Chondrocyte (in vitro differentiated cells): ENCODE measurements around the gene NOL3. TPM values are rescaled to one million over a fixed set of nuclear protein-coding genes. Genes with fewer than 3 reads are reported as not detected.
A peak's percentile ranks its signal among the peaks of the same experiment; 100 is the strongest.

Source experiments
- DNase-seq: peaks from one replicate; pipeline ENCODE4 v3.0.0; 2021; ENCODE audit warnings: mixed read lengths, low spot score
- H3K27ac Mint-ChIP-seq: one replicate; pipeline ENCODE4 v1.8.0; 2021; ENCODE audit warnings: mild to moderate bottlenecking, moderate library complexity, mixed read lengths; ENCODE audit not compliant: unreplicated experiment
- H3K27me3 Mint-ChIP-seq: 2 replicates; pipeline ENCODE4 v1.8.0; 2021; ENCODE audit warnings: low read depth, mixed read lengths
- H3K36me3 Mint-ChIP-seq: 2 replicates; pipeline ENCODE4 v1.8.0; 2021; ENCODE audit warnings: low read depth, mixed read lengths
- H3K4me1 Mint-ChIP-seq: 2 replicates; pipeline ENCODE4 v1.8.0; 2021; ENCODE audit warnings: low read depth, mild to moderate bottlenecking, mixed read lengths
- H3K4me3 Mint-ChIP-seq: one replicate; pipeline ENCODE4 v1.8.0; 2021; ENCODE audit warnings: mild to moderate bottlenecking, moderate library complexity, mixed read lengths; ENCODE audit not compliant: unreplicated experiment
- H3K9me3 Mint-ChIP-seq: 2 replicates; pipeline ENCODE4 v1.8.0; 2021; ENCODE audit warnings: low read depth, mixed read lengths
- total RNA-seq: library from RNA; stranded (reverse); gene quantifications from 3 replicates; pipeline ENCODE4 v1.2.1, GENCODE V29; 2021
- TF ChIP-seq, protein P1 (sequence below): fragments of 200-600 bp; sonication (generic); IDR thresholded peaks from 2 replicates; pipeline ENCODE4 v1.5.0; 2021; ENCODE audit warnings: antibody characterized with exemption, mild to moderate bottlenecking, moderate library complexity

The NOL3 gene
- total RNA-seq, 1 donor from 2014 or later = 31.2 TPM

DNA sequence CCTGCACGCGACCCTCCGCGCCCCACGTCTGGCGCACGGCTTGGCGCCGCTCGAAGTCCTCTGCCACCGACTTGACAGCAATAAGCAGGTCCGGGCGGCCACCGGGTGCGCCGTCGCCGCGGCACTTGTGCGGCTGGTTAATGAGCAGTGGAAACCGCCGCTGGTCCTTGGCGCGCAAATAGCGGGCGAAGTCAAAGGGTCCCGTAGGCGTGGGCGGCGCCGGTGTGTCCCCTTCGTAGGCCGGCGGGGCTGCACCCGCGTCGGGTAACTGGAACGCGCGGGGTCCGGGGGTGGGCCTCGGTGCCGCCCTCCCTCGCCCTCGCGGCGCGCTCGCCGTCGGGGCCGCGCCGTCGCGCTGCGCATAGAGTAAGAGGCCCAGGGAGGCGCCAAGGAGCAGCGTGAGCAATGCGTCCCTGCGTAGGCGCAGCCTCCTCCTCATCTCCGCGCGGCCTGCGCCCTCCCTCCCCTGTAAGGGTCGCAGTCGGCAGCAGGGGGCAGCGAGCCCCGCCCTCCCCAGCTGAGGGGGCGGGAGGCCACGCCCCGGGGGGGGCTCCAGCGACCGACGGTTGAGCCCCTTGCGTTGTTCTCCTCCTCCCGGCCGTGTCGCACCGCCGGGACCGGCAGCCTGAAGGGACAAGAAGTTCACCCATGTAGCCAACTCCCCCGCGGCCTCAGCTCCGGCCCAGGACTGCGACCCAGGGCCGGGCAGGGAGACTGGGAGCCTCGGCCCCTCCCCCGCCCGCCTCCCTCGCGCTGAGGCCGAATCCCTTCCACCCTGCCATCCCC lies 20.1 kb upstream of the NOL3 start:
- DNase-seq = no peak
- Mint-ChIP-seq H3K4me3 (peak overlapping the region; percentile 78), H3K27me3 (no peaks in the 10 kb centered on the region), H3K27ac (peak overlapping the region; percentile 87), H3K4me1 (peaks cover 23% of the 10 kb centered on the region), H3K9me3 (no peaks in the 10 kb centered on the region), H3K36me3 (peaks cover 9% of the 10 kb centered on the region)
- TF ChIP-seq, protein P1, sequence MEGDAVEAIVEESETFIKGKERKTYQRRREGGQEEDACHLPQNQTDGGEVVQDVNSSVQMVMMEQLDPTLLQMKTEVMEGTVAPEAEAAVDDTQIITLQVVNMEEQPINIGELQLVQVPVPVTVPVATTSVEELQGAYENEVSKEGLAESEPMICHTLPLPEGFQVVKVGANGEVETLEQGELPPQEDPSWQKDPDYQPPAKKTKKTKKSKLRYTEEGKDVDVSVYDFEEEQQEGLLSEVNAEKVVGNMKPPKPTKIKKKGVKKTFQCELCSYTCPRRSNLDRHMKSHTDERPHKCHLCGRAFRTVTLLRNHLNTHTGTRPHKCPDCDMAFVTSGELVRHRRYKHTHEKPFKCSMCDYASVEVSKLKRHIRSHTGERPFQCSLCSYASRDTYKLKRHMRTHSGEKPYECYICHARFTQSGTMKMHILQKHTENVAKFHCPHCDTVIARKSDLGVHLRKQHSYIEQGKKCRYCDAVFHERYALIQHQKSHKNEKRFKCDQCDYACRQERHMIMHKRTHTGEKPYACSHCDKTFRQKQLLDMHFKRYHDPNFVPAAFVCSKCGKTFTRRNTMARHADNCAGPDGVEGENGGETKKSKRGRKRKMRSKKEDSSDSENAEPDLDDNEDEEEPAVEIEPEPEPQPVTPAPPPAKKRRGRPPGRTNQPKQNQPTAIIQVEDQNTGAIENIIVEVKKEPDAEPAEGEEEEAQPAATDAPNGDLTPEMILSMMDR = peak; percentile 61

DNA sequence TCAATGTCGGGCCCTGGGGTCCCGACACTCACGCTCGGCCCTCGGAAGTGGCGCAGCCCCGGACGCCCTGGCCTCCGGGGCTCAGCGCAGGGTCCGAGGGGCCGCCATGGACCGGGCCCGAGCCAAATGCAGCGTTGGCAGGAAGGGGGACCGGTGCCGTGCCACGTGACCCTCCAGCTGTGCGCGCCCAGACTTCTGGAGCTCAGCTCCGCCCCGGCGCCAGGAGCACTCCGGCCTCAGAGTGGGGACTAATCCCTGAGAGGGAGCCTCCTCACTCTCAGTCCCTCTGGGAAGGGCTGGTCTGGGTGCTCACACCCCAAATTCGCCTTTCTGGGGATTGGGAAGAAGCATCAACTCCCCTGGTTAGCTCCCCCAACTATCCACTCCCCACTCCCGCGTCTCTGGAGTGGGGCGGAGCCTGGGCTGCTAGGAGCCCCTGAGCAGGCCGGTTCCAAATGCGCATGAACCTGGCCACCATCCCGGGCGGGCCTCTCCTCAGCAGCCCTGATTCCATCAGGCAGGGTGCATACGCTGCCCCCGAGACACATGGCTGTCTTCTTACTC lies 19.4 kb upstream of the NOL3 start, which contains the start of gene B3GNT9:
TSS of gene B3GNT9 (minus strand) at position 166 of the 564 bp plus-strand sequence. CDS start 513 bp downstream, outside the sequence.
- Mint-ChIP-seq H3K36me3 (peaks cover 9% of the 10 kb centered on the region), H3K4me1 (peaks cover 24% of the 10 kb centered on the region), H3K4me3 (peak within 1 kb of the TSS; percentile 78), H3K27ac (peak within 1 kb of the TSS; percentile 87), H3K9me3 (no peaks in the 10 kb centered on the region), H3K27me3 (peaks cover 2% of the 10 kb centered on the region)
- TF ChIP-seq, protein P1 = no peak
- DNase-seq = no peak

DNA sequence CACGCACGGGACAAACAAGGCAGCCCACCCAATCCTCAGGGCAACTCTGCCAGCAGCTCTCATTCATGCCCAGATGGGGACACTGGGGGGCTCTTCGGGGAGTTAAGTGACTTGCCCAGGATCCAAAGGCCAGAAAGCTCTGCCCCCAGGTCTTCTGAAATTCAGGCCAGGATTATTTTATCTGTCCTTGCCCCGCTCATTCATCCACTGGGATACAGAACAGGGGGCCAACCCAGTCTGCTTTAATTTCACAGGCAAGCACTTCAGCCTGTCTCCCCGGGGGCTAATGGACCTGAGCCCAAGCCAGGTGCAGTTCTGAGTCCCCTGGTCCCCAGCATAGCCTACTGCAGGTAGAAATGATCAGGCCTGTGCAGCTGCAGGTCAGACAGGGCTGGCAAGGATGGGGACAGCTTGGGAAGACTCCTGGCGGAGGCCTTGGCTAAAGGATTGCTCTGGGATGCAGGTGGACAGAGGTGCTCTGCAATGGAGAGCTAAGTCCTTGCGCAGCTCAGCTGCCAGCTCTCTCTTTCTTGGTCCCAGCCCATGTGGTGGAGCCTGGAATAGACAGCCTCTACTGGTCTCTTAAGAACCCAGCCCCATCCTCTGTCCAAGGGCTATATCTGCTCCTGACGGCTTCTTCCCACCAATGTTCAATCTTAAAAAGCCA lies 18.8 kb upstream of the NOL3 start:
- no peak for DNase-seq
- Mint-ChIP-seq H3K27ac (peak overlapping the region; percentile 87), H3K4me3 (peak overlapping the region; percentile 78), H3K9me3 (no peaks in the 10 kb centered on the region), H3K4me1 (peaks cover 24% of the 10 kb centered on the region), H3K27me3 (peaks cover 8% of the 10 kb centered on the region), H3K36me3 (peaks cover 9% of the 10 kb centered on the region)
- TF ChIP-seq, protein P1 = no peak

GRCh38 chr16:67154578-67155294 lies 15.6 kb upstream of the NOL3 start:
- H3K27me3 Mint-ChIP-seq = peaks cover 10% of the 10 kb centered on the region
- peak overlapping the region; percentile 66 for H3K4me3 Mint-ChIP-seq
- no peak overlapping the region for H3K27ac Mint-ChIP-seq
- peaks cover 19% of the 10 kb centered on the region for H3K4me1 Mint-ChIP-seq
- no peaks in the 10 kb centered on the region for H3K36me3 Mint-ChIP-seq
- TF ChIP-seq, protein P1 = no peak
- no peak for DNase-seq
- H3K9me3 Mint-ChIP-seq = no peaks in the 10 kb centered on the region
